ENCODE results near the gene MLYCD.
"Not testable (repeated sequence)": the region's sequence is repeated elsewhere in the genome, so short reads cannot be mapped to it uniquely, and the experiment has no call there.

GRCh38 chr16:83950862-83951399, 52.0 kb downstream of the MLYCD start:
- not testable (repeated sequence) for TF ChIP-seq EGR1 (IDR thresholded peaks at IDR 0.05; ENCODE audit: low read depth in 2 of 2); ZBTB33 (IDR thresholded peaks at IDR 0.05); CTCF (IDR thresholded peaks at IDR 0.05; ENCODE audit: low read depth, low read length, missing input control); ATF3 (IDR thresholded peaks at IDR 0.05); RAD21 (IDR thresholded peaks at IDR 0.05); NR2F2 (IDR thresholded peaks at IDR 0.05); YY1 (IDR thresholded peaks at IDR 0.05); TAF1 (conservative IDR thresholded peaks at IDR 0.05); HNF4A (conservative IDR thresholded peaks at IDR 0.05); JUND (IDR thresholded peaks at IDR 0.05); REST (IDR thresholded peaks at IDR 0.05); GABPA (IDR thresholded peaks at IDR 0.05 in 1 of 2, conservative IDR thresholded peaks at IDR 0.05 in 1 of 2); HNF4G (IDR thresholded peaks at IDR 0.05); RXRA (IDR thresholded peaks at IDR 0.05)

Measured in liver (tissue), 3 donors.